Measurements from ENCODE around the gene SAGE1. TPM values are rescaled to one million over a fixed set of nuclear protein-coding genes. Genes with fewer than 3 reads are reported as not detected.
"Not testable (repeated sequence)": the region's sequence is repeated elsewhere in the genome, so short reads cannot be mapped to it uniquely, and the experiment has no call there.

The SAGE1 gene
- total and polyA plus RNA-seq, 2 donors (not counting 1 experiment from before 2014, with no cell fraction given): 0.18 TPM; not detected in 1

DNA sequence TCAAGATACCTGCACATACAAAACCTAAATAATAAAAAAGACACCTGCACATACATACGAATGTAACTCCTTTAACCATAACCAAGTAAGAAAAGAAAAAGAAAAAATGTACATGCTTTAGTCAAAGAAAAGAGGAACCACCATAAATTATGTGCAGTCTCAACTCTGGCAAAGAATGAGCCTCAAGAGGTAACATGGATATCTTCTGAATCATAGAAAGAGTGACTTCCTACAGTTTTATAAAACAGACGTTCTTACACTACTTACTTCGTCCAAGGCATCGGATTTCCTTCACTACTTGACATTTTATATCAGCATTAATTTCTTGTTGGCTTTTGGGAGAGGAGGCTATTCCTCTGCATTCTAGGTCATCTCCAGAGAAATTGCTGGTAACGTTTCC lies 10.8 kb upstream of the SAGE1 start:
- intact Hi-C loops (cut with micrococcal nuclease); H3K27me3 Mint-ChIP-seq; H4K20me1 ChIP-seq (ENCODE audit: control insufficient read depth, insufficient read depth, low read length, poor library complexity, severe bottlenecking); H3K27ac ChIP-seq (ENCODE audit: low read length in 2 of 2); CTCF ChIA-PET; H3K9me3 ChIP-seq (ENCODE audit: control extremely low read depth in 1 of 3, control insufficient read depth in 2 of 3, insufficient read depth in 1 of 3, low read length in 2 of 3); DNase-seq; H3K36me3 ChIP-seq (replicated peaks in 1 of 2; ENCODE audit: control extremely low read depth in 1 of 2, control insufficient read depth in 1 of 2, extremely low read depth in 1 of 2, insufficient read depth in 2 of 2, low read length in 1 of 2); H3K9me3 Mint-ChIP-seq (ENCODE audit: insufficient read depth); POLR2A ChIA-PET; H3K4me3 Mint-ChIP-seq; H3K4me1 ChIP-seq (ENCODE audit: control insufficient read depth in 2 of 2, insufficient read depth in 2 of 2, low read length in 2 of 2); H3K4me1 Mint-ChIP-seq; H3K27me3 ChIP-seq (replicated peaks in 1 of 4; ENCODE audit: control extremely low read depth in 1 of 4, control insufficient read depth in 3 of 4, insufficient read depth in 4 of 4, low read length in 3 of 4); H2AFZ ChIP-seq (ENCODE audit: insufficient read depth, low read depth, low read length, poor library complexity, severe bottlenecking); H3K79me2 ChIP-seq (ENCODE audit: control insufficient read depth, insufficient read depth, low read length); H3K9ac ChIP-seq (ENCODE audit: low read length); H3K27ac Mint-ChIP-seq; H3K4me2 ChIP-seq (replicated peaks; ENCODE audit: low read depth, low read length, poor library complexity, severe bottlenecking); ATAC-seq (ENCODE audit: low read depth); H3K4me3 ChIP-seq (ENCODE audit: control extremely low read depth in 1 of 5, extremely low read depth in 1 of 5, insufficient read depth in 1 of 5, low read depth in 2 of 5, low read length in 4 of 5): not testable (repeated sequence)
- no CpG with 5 or more reads among the region's 5 CpGs for WGBS (ENCODE audit: insufficient coverage)

DNA sequence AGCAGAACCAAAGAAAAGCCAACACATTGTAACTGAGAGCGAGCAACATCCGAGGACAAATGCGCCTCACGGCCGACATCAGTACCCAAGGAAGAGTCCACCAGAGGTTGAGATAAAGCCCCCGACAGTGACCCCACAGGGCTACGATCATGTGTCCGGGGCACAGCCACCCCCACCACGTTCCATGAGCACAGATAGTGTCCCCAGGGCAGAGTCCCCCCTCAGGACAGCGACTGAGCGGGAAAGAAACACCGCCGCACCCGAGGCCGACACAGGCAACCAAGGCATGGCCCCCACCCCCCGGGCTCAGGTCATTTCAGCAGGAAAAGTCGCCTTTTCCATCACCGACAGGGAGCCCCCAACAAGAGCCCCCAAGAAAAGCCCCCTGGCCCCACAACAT lies 5.3 kb upstream of the SAGE1 start:
- not testable (repeated sequence) for H3K79me2 ChIP-seq (ENCODE audit: control insufficient read depth, insufficient read depth, low read length); H3K4me1 Mint-ChIP-seq

DNA sequence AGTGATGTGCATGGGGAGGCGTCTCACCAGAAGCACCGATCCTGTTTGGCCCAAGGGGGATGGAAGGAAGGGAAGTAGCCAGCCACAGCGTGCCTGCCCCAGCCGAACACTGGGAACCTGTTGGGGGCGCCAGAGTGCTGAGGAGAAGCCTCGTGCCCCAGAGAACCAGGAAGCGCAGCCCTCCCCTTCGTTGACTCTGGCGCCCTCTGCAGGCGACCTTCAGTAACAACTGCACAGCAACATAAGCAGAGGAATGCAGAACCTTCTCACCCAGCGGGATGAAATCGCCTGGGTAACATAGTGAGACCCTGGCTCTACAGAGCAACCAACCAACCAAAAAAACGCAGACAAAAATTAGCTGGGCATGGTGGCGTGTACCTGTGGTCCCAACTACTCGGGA lies 4.5 kb upstream of the SAGE1 start:
- WGBS (ENCODE audit: insufficient coverage): no CpG with 5 or more reads among the region's 15 CpGs
- CTCF ChIA-PET; H3K9me3 Mint-ChIP-seq (ENCODE audit: insufficient read depth): not testable (repeated sequence)

More for the DNA sequence above, 5.3 kb upstream of the SAGE1 start:
- DNase-seq; H2AFZ ChIP-seq (ENCODE audit: insufficient read depth, low read depth, low read length, poor library complexity, severe bottlenecking); H3K27ac Mint-ChIP-seq; intact Hi-C loops (cut with micrococcal nuclease); H3K4me1 ChIP-seq (ENCODE audit: control insufficient read depth in 2 of 2, insufficient read depth in 2 of 2, low read length in 2 of 2); H3K4me3 Mint-ChIP-seq; H3K27me3 ChIP-seq (replicated peaks in 1 of 4; ENCODE audit: control extremely low read depth in 1 of 4, control insufficient read depth in 3 of 4, insufficient read depth in 4 of 4, low read length in 3 of 4); ATAC-seq (ENCODE audit: low read depth); CTCF ChIA-PET; H4K20me1 ChIP-seq (ENCODE audit: control insufficient read depth, insufficient read depth, low read length, poor library complexity, severe bottlenecking); H3K36me3 ChIP-seq (replicated peaks in 1 of 2; ENCODE audit: control extremely low read depth in 1 of 2, control insufficient read depth in 1 of 2, extremely low read depth in 1 of 2, insufficient read depth in 2 of 2, low read length in 1 of 2); H3K9ac ChIP-seq (ENCODE audit: low read length); H3K4me3 ChIP-seq (ENCODE audit: control extremely low read depth in 1 of 5, extremely low read depth in 1 of 5, insufficient read depth in 1 of 5, low read depth in 2 of 5, low read length in 4 of 5); H3K27ac ChIP-seq (ENCODE audit: low read length in 2 of 2); H3K4me2 ChIP-seq (replicated peaks; ENCODE audit: low read depth, low read length, poor library complexity, severe bottlenecking); H3K27me3 Mint-ChIP-seq; H3K9me3 Mint-ChIP-seq (ENCODE audit: insufficient read depth); H3K9me3 ChIP-seq (ENCODE audit: control extremely low read depth in 1 of 3, control insufficient read depth in 2 of 3, insufficient read depth in 1 of 3, low read length in 2 of 3); POLR2A ChIA-PET: not testable (repeated sequence)
- 94% methylated on average over 3 of the region's 18 CpGs for WGBS (ENCODE audit: insufficient coverage)

More for the DNA sequence above, 4.5 kb upstream of the SAGE1 start:
- POLR2A ChIA-PET; H3K36me3 ChIP-seq (replicated peaks in 1 of 2; ENCODE audit: control extremely low read depth in 1 of 2, control insufficient read depth in 1 of 2, extremely low read depth in 1 of 2, insufficient read depth in 2 of 2, low read length in 1 of 2); H3K27ac ChIP-seq (ENCODE audit: low read length in 2 of 2); H3K4me1 Mint-ChIP-seq; H3K4me3 Mint-ChIP-seq; H3K9me3 ChIP-seq (ENCODE audit: control extremely low read depth in 1 of 3, control insufficient read depth in 2 of 3, insufficient read depth in 1 of 3, low read length in 2 of 3); H3K4me2 ChIP-seq (replicated peaks; ENCODE audit: low read depth, low read length, poor library complexity, severe bottlenecking); H3K79me2 ChIP-seq (ENCODE audit: control insufficient read depth, insufficient read depth, low read length); H2AFZ ChIP-seq (ENCODE audit: insufficient read depth, low read depth, low read length, poor library complexity, severe bottlenecking); ATAC-seq (ENCODE audit: low read depth); H3K27me3 Mint-ChIP-seq; H4K20me1 ChIP-seq (ENCODE audit: control insufficient read depth, insufficient read depth, low read length, poor library complexity, severe bottlenecking); H3K4me1 ChIP-seq (ENCODE audit: control insufficient read depth in 2 of 2, insufficient read depth in 2 of 2, low read length in 2 of 2); H3K4me3 ChIP-seq (ENCODE audit: control extremely low read depth in 1 of 5, extremely low read depth in 1 of 5, insufficient read depth in 1 of 5, low read depth in 2 of 5, low read length in 4 of 5); H3K9ac ChIP-seq (ENCODE audit: low read length); intact Hi-C loops (cut with micrococcal nuclease); DNase-seq; H3K27ac Mint-ChIP-seq; H3K27me3 ChIP-seq (replicated peaks in 1 of 4; ENCODE audit: control extremely low read depth in 1 of 4, control insufficient read depth in 3 of 4, insufficient read depth in 4 of 4, low read length in 3 of 4): not testable (repeated sequence)
